ENCODE measurements around the gene GGTLC2.
"Not testable (repeated sequence)": the region's sequence is repeated elsewhere in the genome, so short reads cannot be mapped to it uniquely, and the experiment has no call there.

Gene GGTLC2

GRCh38 chr22:22638313-22638712, 6.1 kb upstream of the GGTLC2 start:
- DNase-seq (ENCODE audit: low read depth) = not testable (repeated sequence)

GRCh38 chr22:22642255-22642654, 2.2 kb upstream of the GGTLC2 start:
- not testable (repeated sequence) for DNase-seq (ENCODE audit: low read depth)

GRCh38 chr22:22645969-22646368, 1.6 kb downstream of the GGTLC2 start:
- DNase-seq (ENCODE audit: low read depth) = not testable (repeated sequence)

GRCh38 chr22:22647952-22648351, 3.5 kb downstream of the GGTLC2 start:
- not testable (repeated sequence) for DNase-seq (ENCODE audit: low read depth)

GRCh38 chr22:22648863-22649536, 4.6 kb downstream of the GGTLC2 start:
- DNase-seq (ENCODE audit: low read depth) = not testable (repeated sequence)

- DNase-seq (ENCODE audit: low read depth) = not testable (repeated sequence)
Measured at GRCh38 chr22:22649761-22650160, 5.3 kb downstream of the GGTLC2 start.

- DNase-seq (ENCODE audit: low read depth) = not testable (repeated sequence)
Measured at GRCh38 chr22:22650398-22650797, 6.0 kb downstream of the GGTLC2 start.

GRCh38 chr22:22650803-22651515, 6.5 kb downstream of the GGTLC2 start:
- DNase-seq (ENCODE audit: low read depth) = not testable (repeated sequence)

GRCh38 chr22:22651593-22651992, 7.2 kb downstream of the GGTLC2 start:
- DNase-seq (ENCODE audit: low read depth) = not testable (repeated sequence)

- not testable (repeated sequence) for DNase-seq (ENCODE audit: low read depth)
Measured at GRCh38 chr22:22652102-22652501, 7.7 kb downstream of the GGTLC2 start.

GRCh38 chr22:22652573-22652972, 8.2 kb downstream of the GGTLC2 start:
- DNase-seq (ENCODE audit: low read depth) = not testable (repeated sequence)

- DNase-seq (ENCODE audit: low read depth) = not testable (repeated sequence)
Measured at GRCh38 chr22:22653677-22654381, 9.4 kb downstream of the GGTLC2 start.

GRCh38 chr22:22655452-22656290, 11.3 kb downstream of the GGTLC2 start:
- DNase-seq (ENCODE audit: low read depth) = no peak

- no peak for DNase-seq (ENCODE audit: low read depth)
Measured at GRCh38 chr22:22657712-22658111, 13.3 kb downstream of the GGTLC2 start.

GRCh38 chr22:22661275-22661674, 16.9 kb downstream of the GGTLC2 start:
- no peak for DNase-seq (ENCODE audit: low read depth)

- DNase-seq (ENCODE audit: low read depth) = no peak
Measured at GRCh38 chr22:22662095-22662494, 17.7 kb downstream of the GGTLC2 start.

GRCh38 chr22:22663861-22664800, 19.7 kb downstream of the GGTLC2 start:
- no peak for DNase-seq (ENCODE audit: low read depth)

- DNase-seq (ENCODE audit: low read depth) = no peak
Measured at GRCh38 chr22:22666307-22667091, 22.1 kb downstream of the GGTLC2 start.

- no peak for DNase-seq (ENCODE audit: low read depth)
Measured at GRCh38 chr22:22667966-22668880, 23.8 kb downstream of the GGTLC2 start.

Measured in non-pigmented ciliary epithelial cell (primary cell).